ENCODE results near the gene MECR.

The MECR gene

DNA sequence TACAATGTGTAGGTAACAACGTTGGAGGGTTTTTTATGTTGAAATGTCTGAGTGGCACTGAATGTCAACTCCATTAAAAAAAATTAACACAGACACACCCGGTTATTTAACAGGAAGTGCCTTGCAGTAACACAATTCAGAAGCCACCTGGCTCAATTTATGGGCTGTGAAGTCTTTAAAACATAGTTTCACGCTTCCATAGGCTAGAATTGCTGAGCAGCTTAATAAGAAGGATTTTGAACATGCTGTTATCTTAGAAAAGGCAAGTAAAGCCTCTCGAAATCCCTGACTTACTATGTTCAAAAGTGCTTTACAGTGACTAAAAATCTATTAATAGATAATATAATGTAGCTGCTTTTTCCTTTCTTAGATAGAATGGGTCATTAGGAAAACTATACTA is 68.7 kb downstream of the MECR start:
- no peak overlapping the region for H4K12ac ChIP-seq (ENCODE audit: low read depth, low read length)
- H3K79me1 ChIP-seq (ENCODE audit: low read length): peaks cover 10% of the 10 kb centered on the region
- H4K8ac ChIP-seq (ENCODE audit: low read depth, low read length): no peak overlapping the region
- H2AFZ ChIP-seq (ENCODE audit: insufficient read depth, low read length, poor library complexity): no peak overlapping the region
- no peak overlapping the region for H2AK5ac ChIP-seq (ENCODE audit: low read length)
- H3K4ac ChIP-seq (ENCODE audit: low read depth, low read length): no peak overlapping the region
- H3K23ac ChIP-seq (ENCODE audit: low read length): no peak overlapping the region
- no peak overlapping the region for H2BK5ac ChIP-seq (ENCODE audit: low read depth, low read length, poor library complexity)
- no peak overlapping the region for H3K27ac ChIP-seq (ENCODE audit: low read depth, low read length)
- peaks cover 3% of the 10 kb centered on the region for H3K79me2 ChIP-seq (ENCODE audit: control insufficient read depth, insufficient read depth, low read length, poor library complexity)
- WGBS (ENCODE audit: extremely low coverage, insufficient coverage, insufficient read length): no CpG with 5 or more reads among the region's 4 CpGs
- H3K9ac ChIP-seq (ENCODE audit: low read length): no peak overlapping the region
- H3K14ac ChIP-seq (ENCODE audit: low read length): no peak overlapping the region
- H3K27me3 ChIP-seq (ENCODE audit: insufficient read depth, low read length): no peaks in the 10 kb centered on the region
- no peak overlapping the region for H4K91ac ChIP-seq (ENCODE audit: low read depth, low read length)
- DNase-seq: no peak
- H3K4me1 ChIP-seq (ENCODE audit: control insufficient read depth in 1 of 2, insufficient read depth in 2 of 2, low read length in 2 of 2): peaks cover 13 to 18% of the 10 kb centered on the region in 2 experiments
- H3K4me3 ChIP-seq (ENCODE audit: low read depth, low read length): no peak overlapping the region
- H3K9me3 ChIP-seq (ENCODE audit: insufficient read depth, low read depth, low read length): no peaks in the 10 kb centered on the region
- H3K18ac ChIP-seq (ENCODE audit: low read length): no peak overlapping the region
- peaks cover 20 to 39% of the 10 kb centered on the region in 2 experiments for H3K36me3 ChIP-seq (ENCODE audit: control insufficient read depth in 1 of 2, insufficient read depth in 2 of 2, low read length in 2 of 2)
- no peak overlapping the region for H3K4me2 ChIP-seq (ENCODE audit: low read length)
- H2BK12ac ChIP-seq (ENCODE audit: low read length): no peak overlapping the region
- no peak overlapping the region for H2BK120ac ChIP-seq (ENCODE audit: insufficient read depth, low read length, poor library complexity)

DNA sequence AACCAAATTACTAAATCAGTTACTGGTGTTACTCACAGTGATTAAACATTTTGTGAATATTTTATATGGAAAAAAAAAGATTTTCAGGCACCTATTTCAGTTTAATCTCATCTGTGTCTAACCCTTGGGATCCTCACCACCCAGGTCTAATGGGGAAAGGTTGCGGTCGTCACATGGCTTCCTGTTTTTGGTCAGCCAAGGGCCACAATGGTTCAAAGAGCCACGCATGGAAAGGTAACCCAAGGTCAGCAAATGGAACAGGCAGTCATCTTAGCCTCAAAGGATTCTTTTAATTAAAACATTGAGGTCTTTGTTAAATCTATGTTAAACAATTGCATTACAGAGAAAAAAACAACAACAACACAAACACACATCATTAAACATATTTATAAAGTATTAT is 71.0 kb downstream of the MECR start:
- Histone ChIP-seq H2AK5ac (ENCODE audit: low read length) (no peak overlapping the region), H2AFZ (ENCODE audit: insufficient read depth, low read length, poor library complexity) (no peak overlapping the region), H3K79me2 (ENCODE audit: control insufficient read depth, insufficient read depth, low read length, poor library complexity) (peaks cover 3% of the 10 kb centered on the region), H3K4me3 (ENCODE audit: low read depth, low read length) (no peak overlapping the region), H3K9ac (ENCODE audit: low read length) (no peak overlapping the region), H3K14ac (ENCODE audit: low read length) (no peak overlapping the region), H2BK12ac (ENCODE audit: low read length) (no peak overlapping the region), H3K18ac (ENCODE audit: low read length) (no peak overlapping the region), H3K4me1 (ENCODE audit: control insufficient read depth in 1 of 2, insufficient read depth in 2 of 2, low read length in 2 of 2) (peaks cover 16 to 18% of the 10 kb centered on the region in 2 experiments), H4K12ac (ENCODE audit: low read depth, low read length) (no peak overlapping the region), H4K91ac (ENCODE audit: low read depth, low read length) (no peak overlapping the region), H2BK120ac (ENCODE audit: insufficient read depth, low read length, poor library complexity) (no peak overlapping the region), H3K79me1 (ENCODE audit: low read length) (peaks cover 15% of the 10 kb centered on the region), H3K27ac (ENCODE audit: low read depth, low read length) (no peak overlapping the region), H3K4me2 (ENCODE audit: low read length) (no peak overlapping the region), H3K36me3 (ENCODE audit: control insufficient read depth in 1 of 2, insufficient read depth in 2 of 2, low read length in 2 of 2) (peaks cover 20 to 31% of the 10 kb centered on the region in 2 experiments), H3K23ac (ENCODE audit: low read length) (no peak overlapping the region), H3K27me3 (ENCODE audit: insufficient read depth, low read length) (no peaks in the 10 kb centered on the region), H3K4ac (ENCODE audit: low read depth, low read length) (no peak overlapping the region), H4K8ac (ENCODE audit: low read depth, low read length) (no peak overlapping the region), H2BK5ac (ENCODE audit: low read depth, low read length, poor library complexity) (no peak overlapping the region), H3K9me3 (ENCODE audit: insufficient read depth, low read depth, low read length) (no peaks in the 10 kb centered on the region)
- DNase-seq: no peak
- no CpG with 5 or more reads among the region's 3 CpGs for WGBS (ENCODE audit: extremely low coverage, insufficient coverage, insufficient read length)

DNA sequence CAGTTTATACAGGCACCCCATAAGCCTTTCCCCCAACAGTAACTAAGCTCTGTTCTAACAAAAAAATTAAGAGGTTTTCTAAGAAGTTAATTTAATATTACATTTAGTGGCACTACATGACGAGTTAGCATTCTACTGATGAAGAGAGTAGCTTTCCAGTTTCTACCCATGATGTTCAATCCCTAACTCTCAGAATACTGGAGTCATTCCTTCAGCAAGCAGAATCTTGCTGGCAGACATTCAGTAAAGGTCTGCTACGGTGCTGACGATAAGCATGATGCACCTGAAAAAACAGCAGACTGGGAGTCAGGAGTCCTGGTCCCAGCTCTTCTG is 73.5 kb downstream of the MECR start:
- H3K4ac ChIP-seq (ENCODE audit: low read depth, low read length): no peak overlapping the region
- H2BK12ac ChIP-seq (ENCODE audit: low read length): no peak overlapping the region
- no peak overlapping the region for H4K12ac ChIP-seq (ENCODE audit: low read depth, low read length)
- no peak overlapping the region for H2AFZ ChIP-seq (ENCODE audit: insufficient read depth, low read length, poor library complexity)
- no peak overlapping the region for H4K8ac ChIP-seq (ENCODE audit: low read depth, low read length)
- H3K4me2 ChIP-seq (ENCODE audit: low read length): peak overlapping the region; percentile 41
- no peaks in the 10 kb centered on the region for H3K27me3 ChIP-seq (ENCODE audit: insufficient read depth, low read length)
- DNase-seq: no peak
- no peak overlapping the region for H3K23ac ChIP-seq (ENCODE audit: low read length)
- no peak overlapping the region for H4K91ac ChIP-seq (ENCODE audit: low read depth, low read length)
- no peaks in the 10 kb centered on the region for H3K9me3 ChIP-seq (ENCODE audit: insufficient read depth, low read depth, low read length)
- peak overlapping the region; percentile 99 for H3K27ac ChIP-seq (ENCODE audit: low read depth, low read length)
- H3K9ac ChIP-seq (ENCODE audit: low read length): no peak overlapping the region
- H3K79me2 ChIP-seq (ENCODE audit: control insufficient read depth, insufficient read depth, low read length, poor library complexity): peaks cover 3% of the 10 kb centered on the region
- no peak overlapping the region for H3K14ac ChIP-seq (ENCODE audit: low read length)
- H3K4me3 ChIP-seq (ENCODE audit: low read depth, low read length): no peak overlapping the region
- H2BK5ac ChIP-seq (ENCODE audit: low read depth, low read length, poor library complexity): peak overlapping the region; percentile 23
- WGBS (ENCODE audit: extremely low coverage, insufficient coverage, insufficient read length): no CpG with 5 or more reads among the region's 3 CpGs
- no peak overlapping the region for H3K18ac ChIP-seq (ENCODE audit: low read length)
- peaks cover 16 to 18% of the 10 kb centered on the region in 2 experiments for H3K4me1 ChIP-seq (ENCODE audit: control insufficient read depth in 1 of 2, insufficient read depth in 2 of 2, low read length in 2 of 2)
- H2BK120ac ChIP-seq (ENCODE audit: insufficient read depth, low read length, poor library complexity): no peak overlapping the region
- peaks cover 15% of the 10 kb centered on the region for H3K79me1 ChIP-seq (ENCODE audit: low read length)
- H2AK5ac ChIP-seq (ENCODE audit: low read length): no peak overlapping the region
- H3K36me3 ChIP-seq (ENCODE audit: control insufficient read depth in 1 of 2, insufficient read depth in 2 of 2, low read length in 2 of 2): peaks cover 36 to 48% of the 10 kb centered on the region in 2 experiments

DNA sequence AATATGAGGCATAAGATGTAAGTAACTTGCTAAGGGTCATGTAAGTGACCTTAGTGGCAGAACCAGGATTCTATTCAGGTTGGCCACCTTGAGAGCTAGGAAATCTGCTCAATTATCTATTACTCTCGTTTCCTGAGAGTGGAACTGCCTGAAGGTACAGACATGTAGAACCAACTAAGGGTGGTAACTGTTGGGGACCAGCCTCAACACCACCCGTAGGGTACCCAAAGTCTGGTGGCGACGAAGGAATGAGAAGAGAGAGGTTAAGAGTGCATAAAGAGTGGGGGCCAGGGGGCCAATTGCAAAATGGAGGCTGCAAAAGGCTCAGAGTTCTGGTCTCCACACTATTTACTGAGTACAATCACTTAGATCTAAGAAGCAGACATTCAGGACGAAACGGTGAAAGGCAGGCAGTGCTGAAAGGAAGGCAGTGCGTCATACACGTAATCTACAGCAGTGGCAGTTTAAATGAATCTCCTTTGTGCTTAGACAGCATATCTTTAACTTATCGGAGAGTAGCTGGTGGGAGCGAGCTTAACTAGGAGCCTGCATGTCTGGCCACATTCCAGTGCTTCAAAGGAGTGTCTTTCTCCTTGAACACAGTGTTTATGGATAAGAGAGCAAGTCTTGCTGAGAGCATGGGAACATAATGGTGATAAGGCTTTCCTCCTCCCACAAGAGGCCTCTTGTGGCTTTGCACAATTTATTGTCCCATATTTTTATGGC is 74.0 kb downstream of the MECR start:
- H2BK5ac ChIP-seq (ENCODE audit: low read depth, low read length, poor library complexity): peak overlapping the region; percentile 97
- no peak overlapping the region for H2BK12ac ChIP-seq (ENCODE audit: low read length)
- H3K23ac ChIP-seq (ENCODE audit: low read length): no peak overlapping the region
- no peak overlapping the region for H2AK5ac ChIP-seq (ENCODE audit: low read length)
- H4K12ac ChIP-seq (ENCODE audit: low read depth, low read length): no peak overlapping the region
- peak overlapping the region; percentile 46 for H3K4me2 ChIP-seq (ENCODE audit: low read length)
- peaks cover 3% of the 10 kb centered on the region for H3K79me2 ChIP-seq (ENCODE audit: control insufficient read depth, insufficient read depth, low read length, poor library complexity)
- no peak overlapping the region for H3K4ac ChIP-seq (ENCODE audit: low read depth, low read length)
- peak overlapping the region; percentile 77 for H3K14ac ChIP-seq (ENCODE audit: low read length)
- DNase-seq: peak; percentile 89 to 92
- no peaks in the 10 kb centered on the region for H3K27me3 ChIP-seq (ENCODE audit: insufficient read depth, low read length)
- H3K4me3 ChIP-seq (ENCODE audit: low read depth, low read length): no peak overlapping the region
- no peak overlapping the region for H2AFZ ChIP-seq (ENCODE audit: insufficient read depth, low read length, poor library complexity)
- H3K18ac ChIP-seq (ENCODE audit: low read length): peak overlapping the region; percentile 86
- H3K27ac ChIP-seq (ENCODE audit: low read depth, low read length): peak overlapping the region; percentile 99
- peak overlapping the region; percentile 71 for H4K8ac ChIP-seq (ENCODE audit: low read depth, low read length)
- no peaks in the 10 kb centered on the region for H3K9me3 ChIP-seq (ENCODE audit: insufficient read depth, low read depth, low read length)
- H3K79me1 ChIP-seq (ENCODE audit: low read length): peaks cover 15% of the 10 kb centered on the region
- no peak overlapping the region for H3K9ac ChIP-seq (ENCODE audit: low read length)
- H2BK120ac ChIP-seq (ENCODE audit: insufficient read depth, low read length, poor library complexity): peak overlapping the region; percentile 59
- H3K4me1 ChIP-seq (ENCODE audit: control insufficient read depth in 1 of 2, insufficient read depth in 2 of 2, low read length in 2 of 2): peaks cover 16 to 18% of the 10 kb centered on the region in 2 experiments
- no CpG with 5 or more reads among the region's 10 CpGs for WGBS (ENCODE audit: extremely low coverage, insufficient coverage, insufficient read length)
- peak overlapping the region; percentile 92 for H4K91ac ChIP-seq (ENCODE audit: low read depth, low read length)
- H3K36me3 ChIP-seq (ENCODE audit: control insufficient read depth in 1 of 2, insufficient read depth in 2 of 2, low read length in 2 of 2): peaks cover 38 to 52% of the 10 kb centered on the region in 2 experiments

Data from trophoblast cell (in vitro differentiated cells and primary cell).